K562 (cell line): ENCODE data around the gene EHD2. TPM values are rescaled to one million over a fixed set of nuclear protein-coding genes. Genes with fewer than 3 reads are reported as not detected.
A peak's percentile ranks its signal among the peaks of the same experiment; 100 is the strongest.

Experiments used
- ATAC-seq: fragments of 200-7000 bp; cut with Tn5 transposase; 3 replicates; pipeline ENCODE4 v1.9.1; 2020; ENCODE audit warnings: moderate library complexity
- BruUV-seq: library from RNA; stranded (reverse); fragments of 400-500 nt; replicated peaks from 2 replicates; lab custom pipeline; 2021; lab: Mats Ljungman, UMichigan
- CTCF ChIA-PET: fragments of 300-600 bp; formaldehyde crosslinking; extraction: SDS; loops from one replicate; lab custom pipeline; 2021; ENCODE audit warnings: low intra/inter-chr PET ratio; lab: Yijun Ruan, JAX
- POLR2A ChIA-PET: fragments of 300-600, 350-650 bp; sonication (Branson Sonifier 250); formaldehyde crosslinking; extraction: SDS; loops from one replicate; lab custom pipeline; 2021; ENCODE audit warnings: antibody characterized with exemption, inconsistent platforms; lab: Yijun Ruan, JAX
- DNase-seq, 4 experiments: peaks; one replicate each; pipeline versions ENCODE4 v3.0.0 to v3.0.0-alpha.2; 2011 to 2018; ENCODE audit warnings: low spot score in 3 of 4, mixed read lengths in 3 of 4; ENCODE audit errors: extremely low read depth in 1 of 4
- FAIRE-seq: peaks from 2 replicates; lab custom pipeline; 2011; peaks lifted over from hg19 to GRCh38; lab: Jason Lieb, UNC
- H2AFZ ChIP-seq: 2 replicates; pipeline ENCODE4 v1.6.0; 2011; ENCODE audit warnings: low read depth, low read length, control low read depth, inconsistent platforms
- H3K27ac ChIP-seq: fragments of 200-600 bp; 3 replicates; pipeline ENCODE4 v1.8.0; 2011; ENCODE audit warnings: low read depth, mild to moderate bottlenecking, control low read depth, inconsistent platforms, low read length, moderate library complexity, mixed read lengths; ENCODE audit errors: extremely low read depth
- H3K27me3 ChIP-seq, 2 experiments: fragments of 300-600 bp in 1 of 2; 2 replicates in 1 of 2; 3 replicates in 1 of 2; pipeline versions ENCODE4 v1.6.0 to v1.8.0; 2011; ENCODE audit warnings: inconsistent platforms in 2 of 2, low read length in 2 of 2, mild to moderate bottlenecking in 1 of 2, mixed read lengths in 1 of 2, moderate library complexity in 1 of 2; ENCODE audit not compliant: control insufficient read depth in 2 of 2, insufficient read depth in 2 of 2
- H3K36me3 ChIP-seq: fragments of 300-600 bp; 3 replicates; pipeline ENCODE4 v1.8.0; 2011; ENCODE audit warnings: mild to moderate bottlenecking, low read length, inconsistent platforms; ENCODE audit not compliant: control insufficient read depth, insufficient read depth
- H3K4me1 ChIP-seq, 2 experiments: fragments of 200-600 bp in 1 of 2; replicated peaks in 1 of 2; 2 replicates in 1 of 2; 3 replicates in 1 of 2; pipeline versions ENCODE4 v1.5.1 to v1.8.0; 2011; ENCODE audit warnings: inconsistent platforms in 2 of 2, low read length in 2 of 2, mild to moderate bottlenecking in 1 of 2, mixed read lengths in 1 of 2, moderate library complexity in 1 of 2; ENCODE audit not compliant: control insufficient read depth in 2 of 2, insufficient read depth in 2 of 2
- H3K4me2 ChIP-seq: 2 replicates; pipeline ENCODE4 v1.6.1; 2011; ENCODE audit warnings: low read length, control low read depth, inconsistent platforms, mixed read lengths; ENCODE audit not compliant: insufficient read depth
- H3K4me3 ChIP-seq: fragments of 200-600 bp; sonication (generic), shearing (Covaris generic); 2 replicates; pipeline ENCODE4 v1.5.1; 2016; ENCODE audit warnings: control low read depth, inconsistent platforms
- H3K79me2 ChIP-seq: fragments of 200-600 bp; 3 replicates; pipeline ENCODE4 v1.8.0; 2011; ENCODE audit warnings: low read length, inconsistent platforms; ENCODE audit not compliant: control insufficient read depth, insufficient read depth
- H3K9ac ChIP-seq, 2 experiments: 2 replicates each; pipeline versions ENCODE4 v1.6.0 to v1.6.1; 2011; ENCODE audit warnings: low read depth in 2 of 2, low read length in 2 of 2, control low read depth in 1 of 2, inconsistent platforms in 1 of 2, mild to moderate bottlenecking in 1 of 2, mixed read lengths in 1 of 2; ENCODE audit not compliant: insufficient read depth in 1 of 2
- H3K9me1 ChIP-seq: one replicate; pipeline ENCODE4 v1.6.0; 2011; ENCODE audit warnings: inconsistent platforms, mild to moderate bottlenecking, low read length, moderate library complexity; ENCODE audit not compliant: control insufficient read depth, insufficient read depth
- H3K9me3 ChIP-seq: replicated peaks from 2 replicates; pipeline ENCODE4 v1.5.1; 2011; ENCODE audit warnings: low read depth, low read length, inconsistent platforms; ENCODE audit not compliant: control insufficient read depth, insufficient read depth
- H4K20me1 ChIP-seq: replicated peaks from 2 replicates; pipeline ENCODE4 v1.6.1; 2011; ENCODE audit warnings: low read length, inconsistent platforms, mixed read lengths; ENCODE audit not compliant: control insufficient read depth, insufficient read depth
- BCOR ChIP-seq: fragments of 450-650 bp; IDR thresholded peaks from 2 replicates; pipeline ENCODE4 v1.6.1; 2016
- C11orf30 ChIP-seq: fragments of 450-650 bp; IDR thresholded peaks from 2 replicates; pipeline ENCODE4 v1.6.1; 2016; ENCODE audit warnings: low read depth, mild to moderate bottlenecking
- CSDE1 ChIP-seq, 2 experiments: fragments of 450-650 bp; IDR thresholded peaks; 2 replicates each; pipeline ENCODE4 v1.6.1; 2016; ENCODE audit warnings: mild to moderate bottlenecking in 1 of 2
- CTCF ChIP-seq, 3 experiments: IDR thresholded peaks in 2 of 3; conservative IDR thresholded peaks in 1 of 3; 2 replicates each; pipeline ENCODE4 v1.5.1; 2011 to 2012; ENCODE audit warnings: low read length in 3 of 3, mild to moderate bottlenecking in 3 of 3, control low read depth in 2 of 3, improper control_type of control experiment in 1 of 3, inconsistent platforms in 1 of 3, low read depth in 1 of 3, mixed read lengths in 1 of 3, moderate library complexity in 1 of 3; ENCODE audit not compliant: insufficient read depth in 2 of 3
- ELF1 ChIP-seq: fragments of 200-800 bp; sonication (Bioruptor generic); IDR thresholded peaks from 2 replicates; pipeline ENCODE4 v1.6.1; 2016; ENCODE audit warnings: missing genetic modification characterization, missing compliant biosample characterization
- ERF ChIP-seq: fragments of 450-650 bp; formaldehyde crosslinking; IDR thresholded peaks from 2 replicates; pipeline ENCODE4 v1.4.0; 2020; ENCODE audit warnings: mild to moderate bottlenecking, mixed read lengths
- NFE2 ChIP-seq: IDR thresholded peaks from 2 replicates; pipeline ENCODE4 v1.6.1; 2014; ENCODE audit warnings: antibody characterized with exemption, low read depth
- NFE2L1 ChIP-seq: fragments of 450-650 bp; IDR thresholded peaks from 2 replicates; pipeline ENCODE4 v1.6.1; 2016; ENCODE audit warnings: missing genetic modification characterization, low read depth, mild to moderate bottlenecking, missing compliant biosample characterization, moderate library complexity, borderline replicate concordance
- PHF8 ChIP-seq: fragments of 200-600 bp; sonication (generic); IDR thresholded peaks from 2 replicates; pipeline ENCODE4 v1.6.1; 2012; ENCODE audit warnings: mixed run types, mild to moderate bottlenecking, inconsistent platforms, low read length, moderate library complexity, borderline replicate concordance
- STAT6 ChIP-seq: sonication (generic); formaldehyde crosslinking; IDR thresholded peaks from 2 replicates; pipeline ENCODE4 v1.8.1; 2023; ENCODE audit warnings: mild to moderate bottlenecking, missing genetic modification reagents
- TSC22D4 ChIP-seq: fragments of 450-650 bp; IDR thresholded peaks from 2 replicates; pipeline ENCODE4 v1.6.1; 2016; ENCODE audit warnings: missing genetic modification characterization, missing biosample characterization, control low read depth
- XRCC3 ChIP-seq: fragments of 450-650 bp; IDR thresholded peaks from 2 replicates; pipeline ENCODE4 v1.6.1; 2017; ENCODE audit warnings: mild to moderate bottlenecking, moderate library complexity
- ZFP36 ChIP-seq: fragments of 150-350 bp; IDR thresholded peaks from 2 replicates; pipeline ENCODE4 v1.6.1; 2018; ENCODE audit warnings: low read length, low read depth; ENCODE audit not compliant: partially characterized antibody
- ZKSCAN8 ChIP-seq: fragments of 200-800 bp; sonication (Bioruptor generic); IDR thresholded peaks from 2 replicates; pipeline ENCODE4 v1.6.1; 2016; ENCODE audit warnings: missing genetic modification characterization, missing compliant biosample characterization
- ZNF140 ChIP-seq: fragments of 250-450 bp; sonication (Bioruptor Pico); IDR thresholded peaks from 2 replicates; pipeline ENCODE4 v1.8.0; 2021; ENCODE audit warnings: moderate library complexity, mild to moderate bottlenecking, inconsistent platforms
- ZNF165 ChIP-seq: fragments of 250-450 bp; sonication (Bioruptor Pico); IDR thresholded peaks from 2 replicates; pipeline ENCODE4 v1.4.0; 2020; ENCODE audit warnings: borderline replicate concordance
- ZNF511 ChIP-seq: sonication (generic); formaldehyde crosslinking; IDR thresholded peaks from 2 replicates; pipeline ENCODE4 v1.8.0; 2022; ENCODE audit warnings: mild to moderate bottlenecking, missing genetic modification reagents
- ZNF717 ChIP-seq: fragments of 250-450 bp; sonication (Bioruptor Pico); IDR thresholded peaks from 2 replicates; pipeline ENCODE4 v1.5.0; 2021
- WGBS: fragments of 100-300 bp; shearing (Covaris generic); methylation state at CpG from one replicate; pipeline ENCODE4 v1.1.6; 2016; ENCODE audit warnings: low coverage, mixed read lengths; ENCODE audit not compliant: insufficient coverage; ENCODE audit errors: missing lambda C conversion rate; 5-methylcytosine and 5-hydroxymethylcytosine counted together
- in situ Hi-C: fragments of 300-500 bp; cut with MboI; formaldehyde crosslinking; loops from 4 replicates; pipeline ENCODE4 v1.15.0; 2018; ENCODE audit warnings: inconsistent platforms, mixed read lengths
- intact Hi-C: fragments of 100-400 bp; cut with micrococcal nuclease; formaldehyde crosslinking; loops from 2 replicates; pipeline ENCODE4 v1.14.2; 2022
- polyA plus RNA-seq, 8 experiments: library from polyadenylated mRNA; depleted of rRNA in 4 of 8; stranded (reverse) in 5 of 8; unstranded in 3 of 8; fragments of >200 nt; fragmentation: Nextera tagmentation in 2 of 8; fragmentation: Illumina TruSeq in 1 of 8; extraction: Ambion mirVana in 2 of 8; extraction: Trizol in 1 of 8; gene quantifications; 2 replicates each; pipeline versions ENCODE4 v1.2.1 to v1.2.3, GENCODE V29; 2011 to 2014; ENCODE audit warnings: inconsistent platforms in 1 of 8, missing spikeins in 1 of 8
- total RNA-seq, 7 experiments: library from RNA; depleted of rRNA in 6 of 7; stranded (reverse); fragments of >200 nt in 6 of 7; fragmentation: Illumina TruSeq in 2 of 7; extraction: Trizol in 2 of 7; gene quantifications; 2 replicates each; pipeline versions ENCODE4 v1.2.1 to v1.2.3, GENCODE V29; 2011 to 2021; ENCODE audit warnings: low replicate concordance in 1 of 7

The EHD2 gene
- total and polyA plus RNA-seq, 9 of the 15 experiments (the other 6 are each of a cell fraction or from before 2014, with no cell fraction given) = 1.7 to 32.2 (median 3.0) TPM

- POLR2A ChIA-PET = interaction anchor here (0.7 to 2.5 kb wide), 4 partner anchors 8 to 31 kb away, joined by 3 to 15 read pairs (median 6); no protein-coding TSS in a partner anchor
- Histone ChIP-seq H3K79me2 (no peaks in the 10 kb centered on the region), H3K4me1 (peaks cover 5 to 25% of the 10 kb centered on the region in 2 experiments; a peak in 3 of 5 replicates), H3K9me1 (no peaks in the 10 kb centered on the region), H2AFZ (no peak overlapping the region), H3K4me2 (no peak overlapping the region), H3K9me3 (no peaks in the 10 kb centered on the region), H3K27me3 (no peaks in the 10 kb centered on the region), H3K4me3 (no peak overlapping the region), H4K20me1 (peaks cover 2% of the 10 kb centered on the region; the same call in 1 of the 2 replicates), H3K27ac (no peak overlapping the region), H3K9ac (no peak overlapping the region), H3K36me3 (no peaks in the 10 kb centered on the region)
- in situ Hi-C loops (no loop called here), intact Hi-C loops (no loop called here)
- FAIRE-seq = no peak
- DNase-seq = no peak
- CTCF ChIA-PET = interaction anchor here (0.7 kb wide), 1 partner anchor 22 kb away, joined by 3 read pairs; no protein-coding TSS in a partner anchor
- 14% methylated on average over 2 of the region's 2 CpGs for WGBS
- ATAC-seq = no peak
- no TSS peak for BruUV-seq
- TF ChIP-seq ZNF140 (CRISPR knock-in tag) (no peak), ZNF511 (CRISPR knock-in tag) (no peak), ERF (CRISPR knock-in tag) (no peak), XRCC3 (no peak), CTCF (IDR thresholded peaks at IDR 0.05 in 2 of 3, conservative IDR thresholded peaks at IDR 0.05 in 1 of 3; ENCODE audit: insufficient read depth in 2 of 3, low read depth in 1 of 3, low read length in 3 of 3) (no peak), ELF1 (tag) (no peak), BCOR (peak; percentile 31; the same call in 1 of the 2 replicates), CSDE1 (IDR thresholded peaks at IDR 0.05) (no peak), ZNF717 (CRISPR knock-in tag) (no peak), ZFP36 (peak; percentile 29), TSC22D4 (tag) (no peak), ZNF165 (CRISPR knock-in tag) (no peak), C11orf30 (no peak), NFE2L1 (tag) (no peak), NFE2 (no peak), ZKSCAN8 (peak; percentile 68; the same call in 1 of the 2 replicates), PHF8 (no peak), STAT6 (CRISPR knock-in tag) (no peak)
These were observed 54.1 kb downstream of the EHD2 start for GRCh38 chr19:47767349-47767748.
